Calu3 (cell line): ENCODE measurements around the gene BCL7B. TPM values are rescaled to one million over a fixed set of nuclear protein-coding genes. Genes with fewer than 3 reads are reported as not detected.
"Not testable (repeated sequence)": the region's sequence is repeated elsewhere in the genome, so short reads cannot be mapped to it uniquely, and the experiment has no call there.

ENCODE experiments used
- BruUV-seq: library from RNA; stranded (reverse); fragments of 400-500 nt; replicated peaks from 2 replicates; lab custom pipeline; 2021; lab: Mats Ljungman, UMichigan
- CTCF ChIA-PET: fragments of 300-600 bp; sonication (Branson Sonifier 250); formaldehyde crosslinking; loops from one replicate; lab custom pipeline; 2022; ENCODE audit warnings: antibody characterized with exemption; lab: Charles Lee
- DNase-seq: peaks from one replicate; pipeline ENCODE4 v3.0.0; 2022
- H3K27ac Mint-ChIP-seq: one replicate; pipeline ENCODE4 v1.8.0; 2022; ENCODE audit warnings: mixed read lengths; ENCODE audit not compliant: unreplicated experiment
- H3K27me3 Mint-ChIP-seq: one replicate; pipeline ENCODE4 v1.8.0; 2022; ENCODE audit warnings: mixed read lengths; ENCODE audit not compliant: unreplicated experiment
- H3K36me3 Mint-ChIP-seq: one replicate; pipeline ENCODE4 v1.8.0; 2022; ENCODE audit warnings: mild to moderate bottlenecking, moderate library complexity, mixed read lengths; ENCODE audit not compliant: insufficient read depth, unreplicated experiment
- H3K4me1 Mint-ChIP-seq: one replicate; pipeline ENCODE4 v1.8.0; 2022; ENCODE audit warnings: mild to moderate bottlenecking, low read depth, mixed read lengths; ENCODE audit not compliant: unreplicated experiment
- H3K4me3 Mint-ChIP-seq: one replicate; pipeline ENCODE4 v1.8.0; 2022; ENCODE audit warnings: mild to moderate bottlenecking, low read depth, moderate library complexity, mixed read lengths; ENCODE audit not compliant: unreplicated experiment
- H3K9me3 Mint-ChIP-seq: one replicate; pipeline ENCODE4 v1.8.0; 2022; ENCODE audit warnings: low read depth, mixed read lengths; ENCODE audit not compliant: unreplicated experiment
- intact Hi-C: fragments of 100-400 bp; cut with micrococcal nuclease; formaldehyde crosslinking; loops from one replicate; pipeline ENCODE4 v1.10.0; 2022; ENCODE audit not compliant: unreplicated experiment
- total RNA-seq: library from RNA; stranded (reverse); gene quantifications from 2 replicates; pipeline ENCODE4 v1.2.3, GENCODE V29; 2022
- TF ChIP-seq, protein P1 (sequence below): fragments of 200-600 bp; IDR thresholded peaks from one replicate; pipeline ENCODE4 v1.8.0; 2022; ENCODE audit warnings: antibody characterized with exemption; ENCODE audit not compliant: unreplicated experiment

BCL7B gene
- total RNA-seq, 1 experiment from 2014 or later: 37.8 TPM

DNA sequence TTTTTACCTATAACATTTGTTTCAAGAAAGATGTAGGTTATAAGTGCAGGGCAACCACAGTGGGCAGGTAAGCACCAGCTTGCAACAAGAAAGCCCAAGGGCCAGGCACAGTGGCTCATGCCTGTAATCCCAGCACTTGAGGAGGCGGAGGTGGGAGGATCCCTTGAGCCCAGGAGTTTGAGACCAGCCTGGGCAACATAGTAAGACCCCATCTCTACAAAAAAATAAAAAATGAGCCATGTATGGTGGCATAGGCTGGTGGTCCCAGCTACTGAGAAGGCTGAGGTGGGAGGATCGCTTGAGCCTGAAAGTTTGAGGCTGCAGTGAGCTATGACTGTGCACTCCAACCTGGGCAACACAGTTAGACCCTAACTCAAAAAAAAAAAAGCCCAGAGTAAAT, 12.8 kb downstream of the BCL7B start:
- Mint-ChIP-seq H3K4me1 (no peaks in the 10 kb centered on the region), H3K27me3 (no peaks in the 10 kb centered on the region), H3K4me3 (no peak overlapping the region), H3K27ac (no peak overlapping the region), H3K36me3 (peaks cover 24% of the 10 kb centered on the region), H3K9me3 (no peaks in the 10 kb centered on the region)
- BruUV-seq: no TSS peak
- TF ChIP-seq, protein P1, sequence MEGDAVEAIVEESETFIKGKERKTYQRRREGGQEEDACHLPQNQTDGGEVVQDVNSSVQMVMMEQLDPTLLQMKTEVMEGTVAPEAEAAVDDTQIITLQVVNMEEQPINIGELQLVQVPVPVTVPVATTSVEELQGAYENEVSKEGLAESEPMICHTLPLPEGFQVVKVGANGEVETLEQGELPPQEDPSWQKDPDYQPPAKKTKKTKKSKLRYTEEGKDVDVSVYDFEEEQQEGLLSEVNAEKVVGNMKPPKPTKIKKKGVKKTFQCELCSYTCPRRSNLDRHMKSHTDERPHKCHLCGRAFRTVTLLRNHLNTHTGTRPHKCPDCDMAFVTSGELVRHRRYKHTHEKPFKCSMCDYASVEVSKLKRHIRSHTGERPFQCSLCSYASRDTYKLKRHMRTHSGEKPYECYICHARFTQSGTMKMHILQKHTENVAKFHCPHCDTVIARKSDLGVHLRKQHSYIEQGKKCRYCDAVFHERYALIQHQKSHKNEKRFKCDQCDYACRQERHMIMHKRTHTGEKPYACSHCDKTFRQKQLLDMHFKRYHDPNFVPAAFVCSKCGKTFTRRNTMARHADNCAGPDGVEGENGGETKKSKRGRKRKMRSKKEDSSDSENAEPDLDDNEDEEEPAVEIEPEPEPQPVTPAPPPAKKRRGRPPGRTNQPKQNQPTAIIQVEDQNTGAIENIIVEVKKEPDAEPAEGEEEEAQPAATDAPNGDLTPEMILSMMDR: no peak
- CTCF ChIA-PET: interaction anchor here (0.6 kb wide), 1 partner anchor 1147 kb away, joined by 7 read pairs; no protein-coding TSS in a partner anchor
- no peak for DNase-seq
- intact Hi-C loops: no loop called here

DNA sequence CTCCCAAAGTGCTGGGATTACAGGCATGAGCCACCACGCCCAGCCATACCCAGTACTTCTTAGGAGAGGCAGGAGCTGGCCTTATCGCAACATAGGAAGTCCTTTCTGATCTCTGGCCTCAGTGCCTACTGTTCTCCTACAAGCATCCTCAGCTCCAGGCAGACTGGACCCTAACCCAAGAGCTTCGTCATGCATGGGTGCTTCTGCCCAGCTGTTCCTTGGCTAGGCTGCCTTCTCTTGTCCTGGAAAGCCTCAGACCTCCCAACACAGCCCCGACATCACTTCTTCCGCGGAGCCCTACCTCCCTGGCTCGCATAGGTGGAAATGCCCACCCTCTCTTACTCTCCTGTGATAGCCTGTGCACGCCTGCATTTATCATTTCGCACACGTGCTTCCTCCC, 15.8 kb downstream of the BCL7B start:
- no peak for DNase-seq
- Mint-ChIP-seq H3K27ac (no peak overlapping the region), H3K36me3 (peaks cover 10% of the 10 kb centered on the region), H3K9me3 (no peaks in the 10 kb centered on the region), H3K4me1 (no peaks in the 10 kb centered on the region), H3K4me3 (no peak overlapping the region), H3K27me3 (no peaks in the 10 kb centered on the region)
- CTCF ChIA-PET: no interaction called here
- no TSS peak for BruUV-seq
- intact Hi-C loops: no loop called here
- TF ChIP-seq, protein P1: no peak

DNA sequence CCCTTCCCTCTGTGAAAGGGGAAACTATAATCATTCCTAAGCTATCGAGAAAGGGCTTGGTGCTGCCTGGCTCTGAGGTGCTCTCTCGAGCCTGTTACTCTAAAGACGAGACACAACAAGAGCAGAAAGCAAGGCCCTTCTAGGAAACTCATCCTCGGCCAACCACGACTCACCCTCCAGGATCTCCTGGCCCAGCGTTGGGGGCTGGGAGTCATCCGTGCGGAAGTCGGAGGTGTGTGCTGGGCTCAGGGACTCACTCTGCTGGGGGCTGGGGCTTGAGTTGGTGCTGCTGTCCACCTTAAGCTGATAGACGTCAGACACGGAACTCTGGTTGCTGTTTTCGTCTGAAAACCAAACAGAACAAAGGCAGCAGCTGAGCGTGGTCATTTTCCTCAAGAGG, 17.8 kb downstream of the BCL7B start:
- Mint-ChIP-seq H3K4me3 (no peak overlapping the region), H3K27me3 (no peaks in the 10 kb centered on the region), H3K36me3 (peaks cover 10% of the 10 kb centered on the region), H3K4me1 (no peaks in the 10 kb centered on the region), H3K9me3 (no peaks in the 10 kb centered on the region), H3K27ac (no peak overlapping the region)
- BruUV-seq: no TSS peak
- TF ChIP-seq, protein P1: no peak
- no peak for DNase-seq
- CTCF ChIA-PET: no interaction called here
- intact Hi-C loops: no loop called here

DNA sequence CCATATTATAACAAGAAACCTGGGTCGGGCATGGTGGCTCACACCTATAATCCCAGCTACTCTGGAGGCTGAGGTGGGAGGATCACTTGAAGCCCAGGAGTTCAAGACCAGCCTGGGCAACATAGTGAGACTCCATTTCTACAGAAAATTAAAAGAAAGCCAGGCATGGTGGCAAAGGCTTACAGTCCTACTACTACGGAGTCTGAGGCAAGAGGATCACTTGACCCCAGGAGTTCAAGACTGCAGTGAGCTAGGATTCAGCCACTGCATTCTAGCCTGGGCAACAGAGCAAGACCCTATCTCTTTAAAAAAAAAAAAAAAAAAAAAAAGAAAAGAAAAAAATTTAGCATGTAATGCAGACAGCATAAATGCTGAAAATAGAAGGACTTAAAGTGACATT, 19.0 kb downstream of the BCL7B start:
- intact Hi-C loops, H3K4me1 Mint-ChIP-seq, DNase-seq, BruUV-seq, H3K9me3 Mint-ChIP-seq, H3K27ac Mint-ChIP-seq, H3K27me3 Mint-ChIP-seq, H3K4me3 Mint-ChIP-seq: not testable (repeated sequence)
- H3K36me3 Mint-ChIP-seq: peaks cover 10% of the 10 kb centered on the region
- CTCF ChIA-PET: interaction anchor here (0.6 to 0.7 kb wide), 2 partner anchors 11 kb away, joined by 4 read pairs; no protein-coding TSS in a partner anchor

DNA sequence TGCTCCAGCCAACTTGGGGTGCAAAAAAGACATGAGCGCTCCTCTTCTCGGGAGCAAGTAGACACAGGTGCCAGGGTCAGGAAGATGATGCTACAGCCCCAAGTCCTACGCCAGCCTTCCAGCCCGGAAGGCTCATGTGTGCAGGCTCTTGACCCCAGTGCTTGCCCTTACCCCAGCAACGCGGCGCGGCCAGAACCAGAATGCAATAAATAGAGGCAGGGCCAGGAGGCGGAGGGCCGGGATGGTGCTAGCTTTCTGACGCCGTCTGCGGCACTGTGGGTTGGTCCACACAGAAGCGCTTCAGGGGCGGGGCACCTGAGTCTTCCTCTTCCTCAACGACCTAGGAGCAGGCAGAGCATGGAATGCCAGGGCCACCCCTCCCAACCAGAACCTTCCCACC, 20.4 kb downstream of the BCL7B start:
- DNase-seq: no peak
- no TSS peak for BruUV-seq
- no peaks in the 10 kb centered on the region for H3K9me3 Mint-ChIP-seq
- CTCF ChIA-PET: no interaction called here
- H3K4me1 Mint-ChIP-seq: no peaks in the 10 kb centered on the region
- intact Hi-C loops: no loop called here
- TF ChIP-seq, protein P1: no peak
- no peaks in the 10 kb centered on the region for H3K27me3 Mint-ChIP-seq
- H3K27ac Mint-ChIP-seq: no peak overlapping the region
- no peak overlapping the region for H3K4me3 Mint-ChIP-seq
- H3K36me3 Mint-ChIP-seq: peaks cover 9% of the 10 kb centered on the region
